Endothelial cell (in vitro differentiated cells): ENCODE results near the gene MBNL2. TPM values are rescaled to one million over a fixed set of nuclear protein-coding genes. Genes with fewer than 3 reads are reported as not detected.

Experiments used
- DNase-seq: peaks from one replicate; pipeline ENCODE4 v3.0.0; 2021; ENCODE audit warnings: low spot score
- H3K27ac Mint-ChIP-seq: one replicate; pipeline ENCODE4 v1.8.0; 2021; ENCODE audit warnings: mixed read lengths, inconsistent platforms; ENCODE audit not compliant: unreplicated experiment
- H3K27me3 Mint-ChIP-seq: one replicate; pipeline ENCODE4 v1.8.0; 2021; ENCODE audit warnings: mild to moderate bottlenecking, moderate library complexity, mixed read lengths, inconsistent platforms; ENCODE audit not compliant: unreplicated experiment
- H3K36me3 Mint-ChIP-seq: one replicate; pipeline ENCODE4 v1.8.0; 2021; ENCODE audit warnings: mild to moderate bottlenecking, low read depth, mixed read lengths, inconsistent platforms; ENCODE audit not compliant: unreplicated experiment
- H3K4me1 Mint-ChIP-seq: one replicate; pipeline ENCODE4 v1.8.0; 2021; ENCODE audit warnings: mild to moderate bottlenecking, mixed read lengths, inconsistent platforms; ENCODE audit not compliant: unreplicated experiment
- H3K4me3 Mint-ChIP-seq: one replicate; pipeline ENCODE4 v1.8.0; 2021; ENCODE audit warnings: mild to moderate bottlenecking, mixed read lengths, inconsistent platforms; ENCODE audit not compliant: unreplicated experiment
- H3K9me3 Mint-ChIP-seq: one replicate; pipeline ENCODE4 v1.8.0; 2021; ENCODE audit warnings: mixed read lengths, inconsistent platforms; ENCODE audit not compliant: unreplicated experiment
- CTCF ChIP-seq: fragments of 200-600 bp; sonication (generic); IDR thresholded peaks from one replicate; pipeline ENCODE4 v1.5.0; 2021; ENCODE audit warnings: antibody characterized with exemption; ENCODE audit not compliant: unreplicated experiment
- total RNA-seq: library from RNA; stranded (reverse); fragmentation: NEBNext Ultra II Directional; extraction: Animal tissue kit (Norgen Biotek cat#: 25700); gene quantifications from one replicate; pipeline ENCODE4 v1.2.1, GENCODE V29; 2021; ENCODE audit not compliant: unreplicated experiment

MBNL2 gene
- total RNA-seq, 1 donor from 2014 or later = 137 TPM

- H3K36me3 Mint-ChIP-seq = peaks cover 54% of the 10 kb centered on the region
- H3K4me1 Mint-ChIP-seq = peaks cover 75% of the 10 kb centered on the region
- H3K9me3 Mint-ChIP-seq = no peaks in the 10 kb centered on the region
- H3K4me3 Mint-ChIP-seq = peak overlapping the region; percentile 77
- DNase-seq = peak; percentile 56
- H3K27ac Mint-ChIP-seq = peak overlapping the region; percentile 99
- no peak for TF ChIP-seq CTCF
- H3K27me3 Mint-ChIP-seq = peaks cover 29% of the 10 kb centered on the region
These were observed 36.0 kb downstream of the MBNL2 start for GRCh38 chr13:97257800-97258799.

GRCh38 chr13:97258801-97259200 is 36.7 kb downstream of the MBNL2 start:
- Mint-ChIP-seq H3K4me3 (peak overlapping the region; percentile 77), H3K27ac (peak overlapping the region; percentile 61), H3K4me1 (peaks cover 77% of the 10 kb centered on the region), H3K9me3 (no peaks in the 10 kb centered on the region), H3K27me3 (peaks cover 29% of the 10 kb centered on the region), H3K36me3 (peaks cover 58% of the 10 kb centered on the region)
- no peak for DNase-seq
- TF ChIP-seq CTCF = no peak

- peaks cover 31% of the 10 kb centered on the region for H3K27me3 Mint-ChIP-seq
- H3K4me3 Mint-ChIP-seq = peak overlapping the region; percentile 64
- TF ChIP-seq CTCF = no peak
- DNase-seq = no peak
- peaks cover 76% of the 10 kb centered on the region for H3K4me1 Mint-ChIP-seq
- peak overlapping the region; percentile 54 for H3K27ac Mint-ChIP-seq
- peaks cover 58% of the 10 kb centered on the region for H3K36me3 Mint-ChIP-seq
- no peaks in the 10 kb centered on the region for H3K9me3 Mint-ChIP-seq
These were observed 37.3 kb downstream of the MBNL2 start for GRCh38 chr13:97259410-97259797.

GRCh38 chr13:97259798-97260714 is 37.9 kb downstream of the MBNL2 start:
- Mint-ChIP-seq H3K9me3 (no peaks in the 10 kb centered on the region), H3K27me3 (peaks cover 30% of the 10 kb centered on the region), H3K27ac (peak overlapping the region; percentile 54), H3K36me3 (peaks cover 61% of the 10 kb centered on the region), H3K4me3 (peak overlapping the region; percentile 64), H3K4me1 (peaks cover 79% of the 10 kb centered on the region)
- no peak for TF ChIP-seq CTCF
- DNase-seq = no peak
